Retinal pigment epithelial cell (primary cell): Measurements from ENCODE around the gene DCAF4L1.

Source experiments
- DNase-seq: peaks from one replicate; pipeline ENCODE4 v3.0.0-alpha.2; 2010; ENCODE audit warnings: low read depth
- H3K4me3 ChIP-seq: 2 replicates; pipeline ENCODE4 v1.5.1; 2011; ENCODE audit warnings: mild to moderate bottlenecking, low read length, control low read depth, moderate library complexity
- TF ChIP-seq, protein P1 (sequence below): conservative IDR thresholded peaks from 2 replicates; pipeline ENCODE4 v1.5.1; 2011; ENCODE audit warnings: low read depth, low read length, control low read depth, inconsistent platforms

Gene DCAF4L1

GRCh38 chr4:41998019-41998418 lies 16.5 kb downstream of the DCAF4L1 start:
- DNase-seq = no peak
- H3K4me3 ChIP-seq = no peak overlapping the region
- TF ChIP-seq, protein P1, sequence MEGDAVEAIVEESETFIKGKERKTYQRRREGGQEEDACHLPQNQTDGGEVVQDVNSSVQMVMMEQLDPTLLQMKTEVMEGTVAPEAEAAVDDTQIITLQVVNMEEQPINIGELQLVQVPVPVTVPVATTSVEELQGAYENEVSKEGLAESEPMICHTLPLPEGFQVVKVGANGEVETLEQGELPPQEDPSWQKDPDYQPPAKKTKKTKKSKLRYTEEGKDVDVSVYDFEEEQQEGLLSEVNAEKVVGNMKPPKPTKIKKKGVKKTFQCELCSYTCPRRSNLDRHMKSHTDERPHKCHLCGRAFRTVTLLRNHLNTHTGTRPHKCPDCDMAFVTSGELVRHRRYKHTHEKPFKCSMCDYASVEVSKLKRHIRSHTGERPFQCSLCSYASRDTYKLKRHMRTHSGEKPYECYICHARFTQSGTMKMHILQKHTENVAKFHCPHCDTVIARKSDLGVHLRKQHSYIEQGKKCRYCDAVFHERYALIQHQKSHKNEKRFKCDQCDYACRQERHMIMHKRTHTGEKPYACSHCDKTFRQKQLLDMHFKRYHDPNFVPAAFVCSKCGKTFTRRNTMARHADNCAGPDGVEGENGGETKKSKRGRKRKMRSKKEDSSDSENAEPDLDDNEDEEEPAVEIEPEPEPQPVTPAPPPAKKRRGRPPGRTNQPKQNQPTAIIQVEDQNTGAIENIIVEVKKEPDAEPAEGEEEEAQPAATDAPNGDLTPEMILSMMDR = no peak

DNA sequence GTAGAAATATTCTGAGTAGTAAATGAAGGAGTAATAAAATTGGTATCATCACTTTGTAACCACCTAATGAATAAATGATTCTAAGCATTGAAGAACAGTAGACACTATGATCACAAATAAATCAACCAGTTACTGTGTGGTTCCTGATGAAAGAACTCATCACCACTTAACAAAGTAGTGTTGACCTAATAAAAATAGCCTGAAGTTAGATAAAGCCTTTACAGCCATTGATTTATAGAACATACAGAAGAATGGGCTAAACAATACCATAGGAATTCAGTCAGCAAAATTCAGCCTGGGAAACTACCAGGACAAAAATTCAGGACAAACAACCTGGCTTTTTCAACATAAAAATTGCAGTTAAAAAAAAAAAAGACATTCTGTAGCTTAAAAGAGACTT lies 17.8 kb downstream of the DCAF4L1 start:
- H3K4me3 ChIP-seq = no peak overlapping the region
- no peak for DNase-seq
- TF ChIP-seq, protein P1 = no peak

GRCh38 chr4:42008011-42008786 lies 26.6 kb downstream of the DCAF4L1 start:
- DNase-seq = no peak
- TF ChIP-seq, protein P1 = no peak
- no peak overlapping the region for H3K4me3 ChIP-seq

DNA sequence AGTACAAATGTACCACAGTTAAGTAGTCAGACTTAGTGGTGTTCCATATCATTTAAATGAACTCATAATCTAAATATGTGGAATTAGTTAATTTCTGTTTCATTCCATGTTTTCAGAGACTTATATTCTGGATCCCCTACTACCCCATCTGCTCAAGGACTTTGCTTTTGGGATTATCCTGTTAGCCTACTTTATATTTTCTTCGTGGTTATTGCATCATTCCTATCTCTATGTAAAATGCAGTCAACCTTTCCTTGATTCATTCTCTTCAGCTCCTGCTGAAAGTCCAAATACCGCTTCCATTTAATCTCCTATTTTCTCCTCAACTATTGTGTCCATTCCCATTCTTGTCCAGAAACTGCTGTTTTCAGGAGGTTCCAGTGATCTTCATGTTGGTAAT lies 33.9 kb downstream of the DCAF4L1 start:
- DNase-seq = no peak
- TF ChIP-seq, protein P1 = no peak
- no peak overlapping the region for H3K4me3 ChIP-seq

GRCh38 chr4:42018451-42018850 lies 36.9 kb downstream of the DCAF4L1 start:
- no peak for DNase-seq
- no peak overlapping the region for H3K4me3 ChIP-seq
- TF ChIP-seq, protein P1 = no peak
